HepG2 (cell line): ENCODE results near the gene MTA3. TPM values are rescaled to one million over a fixed set of nuclear protein-coding genes. Genes with fewer than 3 reads are reported as not detected.

ENCODE experiments used
- ATAC-seq: fragments of 200-7000 bp; cut with Tn5 transposase; 3 replicates; pipeline ENCODE4 v1.9.1; 2020; ENCODE audit warnings: mild to moderate bottlenecking, moderate library complexity
- BruUV-seq: library from RNA; stranded (reverse); fragments of 400-500 nt; replicated peaks from 2 replicates; lab custom pipeline; 2021; lab: Mats Ljungman, UMichigan
- CTCF ChIA-PET: fragments of 300-600 bp; formaldehyde crosslinking; extraction: SDS; loops from one replicate; lab custom pipeline; 2021; ENCODE audit warnings: low total read pairs, inconsistent platforms, low intra/inter-chr PET ratio; lab: Yijun Ruan, JAX
- POLR2A ChIA-PET: fragments of 350-600 bp; sonication (Branson Sonifier 250); formaldehyde crosslinking; loops from one replicate; lab custom pipeline; 2020; ENCODE audit warnings: antibody characterized with exemption, inconsistent platforms; lab: Yijun Ruan, JAX
- DNase-seq: peaks from one replicate; pipeline ENCODE4 v3.0.0-alpha.2; 2015; ENCODE audit warnings: low spot score
- FAIRE-seq: peaks from 3 replicates; lab custom pipeline; 2011; peaks lifted over from hg19 to GRCh38; lab: Jason Lieb, UNC
- H2AFZ ChIP-seq: one replicate; pipeline ENCODE4 v1.6.1; 2011; ENCODE audit warnings: low read length, inconsistent platforms
- H3K27ac ChIP-seq: fragments of 300-600 bp; 3 replicates; pipeline ENCODE4 v1.8.0; 2011; ENCODE audit warnings: mixed run types, mild to moderate bottlenecking, mixed read lengths, low read length, inconsistent platforms; ENCODE audit not compliant: insufficient read depth; ENCODE audit errors: extremely low read length
- H3K27me3 ChIP-seq, 2 experiments: fragments of 200-600 bp in 1 of 2; 2 replicates in 1 of 2; 3 replicates in 1 of 2; pipeline versions ENCODE4 v1.6.0 to v1.8.0; 2011; ENCODE audit warnings: low read length in 2 of 2, mild to moderate bottlenecking in 2 of 2, moderate library complexity in 2 of 2, inconsistent platforms in 1 of 2; ENCODE audit not compliant: insufficient read depth in 2 of 2, control insufficient read depth in 1 of 2
- H3K36me3 ChIP-seq, 2 experiments: fragments of 200-600 bp in 1 of 2; replicated peaks in 1 of 2; 2 replicates in 1 of 2; 3 replicates in 1 of 2; pipeline versions ENCODE4 v1.5.1 to v1.8.0; 2011; ENCODE audit warnings: low read length in 2 of 2, inconsistent platforms in 1 of 2; ENCODE audit not compliant: insufficient read depth in 2 of 2, control insufficient read depth in 1 of 2
- H3K4me1 ChIP-seq: 2 replicates; pipeline ENCODE4 v1.5.1; 2012; ENCODE audit warnings: low read length, inconsistent platforms; ENCODE audit not compliant: insufficient read depth
- H3K4me2 ChIP-seq: 2 replicates; pipeline ENCODE4 v1.6.0; 2011; ENCODE audit warnings: low read depth, low read length, inconsistent platforms
- H3K4me3 ChIP-seq, 3 experiments: fragments of 200-600 bp in 1 of 3; sonication (generic), shearing (Covaris generic) in 1 of 3; replicated peaks in 1 of 3; 2 replicates each; pipeline ENCODE4 v1.5.1; 2011 to 2016; ENCODE audit warnings: low read length in 3 of 3, inconsistent platforms in 2 of 3, low read depth in 2 of 3, mild to moderate bottlenecking in 2 of 3, control low read depth in 1 of 3, mixed read lengths in 1 of 3; ENCODE audit not compliant: insufficient read depth in 1 of 3
- H3K79me2 ChIP-seq: one replicate; pipeline ENCODE4 v1.6.1; 2011; ENCODE audit warnings: low read length, inconsistent platforms; ENCODE audit not compliant: insufficient read depth
- H3K9ac ChIP-seq: 2 replicates; pipeline ENCODE4 v1.6.0; 2011; ENCODE audit warnings: mild to moderate bottlenecking, low read depth, low read length, inconsistent platforms; ENCODE audit not compliant: insufficient read depth
- H3K9me3 ChIP-seq: 2 replicates; pipeline ENCODE4 v1.5.1; 2012; ENCODE audit warnings: mild to moderate bottlenecking, low read length
- H4K20me1 ChIP-seq: 2 replicates; pipeline ENCODE4 v1.6.0; 2011; ENCODE audit warnings: inconsistent platforms, mild to moderate bottlenecking, low read length, moderate library complexity; ENCODE audit not compliant: insufficient read depth
- ESRRA ChIP-seq: sonication (generic); formaldehyde crosslinking; IDR thresholded peaks from 2 replicates; pipeline ENCODE4 v1.5.1; 2020; ENCODE audit warnings: mild to moderate bottlenecking, low read depth, missing genetic modification reagents
- NKX3-1 ChIP-seq: sonication (generic); formaldehyde crosslinking; IDR thresholded peaks from 2 replicates; pipeline ENCODE4 v1.5.0; 2020; ENCODE audit warnings: missing genetic modification reagents
- SIN3A ChIP-seq: IDR thresholded peaks from 2 replicates; pipeline ENCODE4 v1.6.1; 2011; ENCODE audit warnings: low read depth, mild to moderate bottlenecking, control low read depth, low read length, borderline replicate concordance
- ZMYM3 ChIP-seq: sonication (generic); formaldehyde crosslinking; IDR thresholded peaks from 2 replicates; pipeline ENCODE4 v1.5.1; 2020; ENCODE audit warnings: mild to moderate bottlenecking, missing genetic modification reagents
- WGBS: methylation state at CpG from one replicate; pipeline ENCODE4 v1.1.6; 2017; ENCODE audit warnings: low lambda C conversion rate; 5-methylcytosine and 5-hydroxymethylcytosine counted together
- in situ Hi-C: cut with HindIII; loops from 2 replicates; pipeline ENCODE4 v1.10.0; 2017; ENCODE audit warnings: low pct_unique_long_range_greater_than_20kb; ENCODE audit not compliant: extremely low pct_ligation_motif_present
- intact Hi-C: fragments of 100-400 bp; cut with micrococcal nuclease; formaldehyde crosslinking; loops from one replicate; pipeline ENCODE4 v1.10.0; 2022; ENCODE audit not compliant: unreplicated experiment
- polyA plus RNA-seq, 8 experiments: library from polyadenylated mRNA; depleted of rRNA in 3 of 8; stranded (reverse) in 7 of 8; unstranded in 1 of 8; fragments of >200 nt; fragmentation: Illumina TruSeq in 4 of 8; extraction: Trizol in 4 of 8; gene quantifications; 2 replicates each; pipeline versions ENCODE4 v1.2.1 to v1.2.3, GENCODE V29; 2011 to 2016; ENCODE audit warnings: low read depth in 4 of 8, missing spikeins in 1 of 8, mixed read lengths in 1 of 8; ENCODE audit not compliant: insufficient read depth in 1 of 8
- total RNA-seq, 5 experiments: library from RNA; depleted of rRNA; stranded (reverse); fragments of >200 nt; fragmentation: Illumina TruSeq; extraction: Trizol; gene quantifications; 2 replicates each; pipeline ENCODE4 v1.2.3, GENCODE V29; 2016; ENCODE audit warnings: low read depth in 1 of 5
- TF ChIP-seq, protein P1 (sequence below): sonication (generic); formaldehyde crosslinking; IDR thresholded peaks from 2 replicates; pipeline ENCODE4 v1.5.1; 2020; ENCODE audit warnings: mild to moderate bottlenecking, missing genetic modification reagents, moderate library complexity
- TF ChIP-seq, protein P2 (sequence below): sonication (generic); formaldehyde crosslinking; IDR thresholded peaks from 2 replicates; pipeline ENCODE4 v1.4.0; 2020; ENCODE audit warnings: mild to moderate bottlenecking, missing genetic modification reagents
- TF ChIP-seq, protein P3 (sequence below): sonication (generic); formaldehyde crosslinking; IDR thresholded peaks from 2 replicates; pipeline ENCODE4 v1.8.1; 2023; ENCODE audit warnings: mild to moderate bottlenecking, inconsistent platforms, moderate library complexity, missing genetic modification reagents, borderline replicate concordance

Gene MTA3
- total and polyA plus RNA-seq, 2 of the 13 experiments (the other 11 are each of a cell fraction or from before 2014, with no cell fraction given) = 48.8 to 77.8 TPM

DNA sequence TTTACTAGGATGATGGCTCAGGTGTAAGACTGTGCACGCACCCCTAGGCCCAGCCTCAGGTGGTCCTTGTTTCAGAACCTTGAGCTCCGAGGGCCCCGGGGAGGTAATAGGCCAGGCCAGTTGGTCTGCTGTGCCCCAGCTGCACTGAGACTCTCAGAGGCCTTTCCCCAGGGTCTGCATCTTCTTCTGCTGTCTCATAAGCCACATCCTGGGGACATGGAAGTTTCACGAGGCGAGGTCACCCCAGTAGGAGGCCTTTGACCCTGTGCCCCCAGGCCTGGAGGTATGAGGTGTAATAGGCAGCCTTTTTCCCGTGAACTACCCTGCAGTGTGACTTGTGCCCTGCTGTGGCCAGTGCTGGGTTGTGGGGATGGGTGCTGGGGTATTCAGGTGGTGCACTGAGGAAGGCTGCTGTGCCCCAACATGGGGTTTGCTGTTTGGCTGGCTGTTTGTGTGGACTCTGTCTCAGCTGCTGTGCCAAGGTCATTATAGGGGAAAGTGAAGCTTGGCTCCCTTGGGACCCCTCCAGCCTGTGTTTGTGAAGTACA is 188.6 kb downstream of the MTA3 start (continued):
- TF ChIP-seq, protein P1, sequence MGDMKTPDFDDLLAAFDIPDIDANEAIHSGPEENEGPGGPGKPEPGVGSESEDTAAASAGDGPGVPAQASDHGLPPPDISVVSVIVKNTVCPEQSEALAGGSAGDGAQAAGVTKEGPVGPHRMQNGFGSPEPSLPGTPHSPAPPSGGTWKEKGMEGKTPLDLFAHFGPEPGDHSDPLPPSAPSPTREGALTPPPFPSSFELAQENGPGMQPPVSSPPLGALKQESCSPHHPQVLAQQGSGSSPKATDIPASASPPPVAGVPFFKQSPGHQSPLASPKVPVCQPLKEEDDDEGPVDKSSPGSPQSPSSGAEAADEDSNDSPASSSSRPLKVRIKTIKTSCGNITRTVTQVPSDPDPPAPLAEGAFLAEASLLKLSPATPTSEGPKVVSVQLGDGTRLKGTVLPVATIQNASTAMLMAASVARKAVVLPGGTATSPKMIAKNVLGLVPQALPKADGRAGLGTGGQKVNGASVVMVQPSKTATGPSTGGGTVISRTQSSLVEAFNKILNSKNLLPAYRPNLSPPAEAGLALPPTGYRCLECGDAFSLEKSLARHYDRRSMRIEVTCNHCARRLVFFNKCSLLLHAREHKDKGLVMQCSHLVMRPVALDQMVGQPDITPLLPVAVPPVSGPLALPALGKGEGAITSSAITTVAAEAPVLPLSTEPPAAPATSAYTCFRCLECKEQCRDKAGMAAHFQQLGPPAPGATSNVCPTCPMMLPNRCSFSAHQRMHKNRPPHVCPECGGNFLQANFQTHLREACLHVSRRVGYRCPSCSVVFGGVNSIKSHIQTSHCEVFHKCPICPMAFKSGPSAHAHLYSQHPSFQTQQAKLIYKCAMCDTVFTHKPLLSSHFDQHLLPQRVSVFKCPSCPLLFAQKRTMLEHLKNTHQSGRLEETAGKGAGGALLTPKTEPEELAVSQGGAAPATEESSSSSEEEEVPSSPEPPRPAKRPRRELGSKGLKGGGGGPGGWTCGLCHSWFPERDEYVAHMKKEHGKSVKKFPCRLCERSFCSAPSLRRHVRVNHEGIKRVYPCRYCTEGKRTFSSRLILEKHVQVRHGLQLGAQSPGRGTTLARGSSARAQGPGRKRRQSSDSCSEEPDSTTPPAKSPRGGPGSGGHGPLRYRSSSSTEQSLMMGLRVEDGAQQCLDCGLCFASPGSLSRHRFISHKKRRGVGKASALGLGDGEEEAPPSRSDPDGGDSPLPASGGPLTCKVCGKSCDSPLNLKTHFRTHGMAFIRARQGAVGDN = peak; percentile 38
- TF ChIP-seq ESRRA (0 out of 2 replicates have a peak, but pooled peaks have one; percentile 73), SIN3A (no peak), NKX3-1 (CRISPR knock-in tag) (no peak)

DNA sequence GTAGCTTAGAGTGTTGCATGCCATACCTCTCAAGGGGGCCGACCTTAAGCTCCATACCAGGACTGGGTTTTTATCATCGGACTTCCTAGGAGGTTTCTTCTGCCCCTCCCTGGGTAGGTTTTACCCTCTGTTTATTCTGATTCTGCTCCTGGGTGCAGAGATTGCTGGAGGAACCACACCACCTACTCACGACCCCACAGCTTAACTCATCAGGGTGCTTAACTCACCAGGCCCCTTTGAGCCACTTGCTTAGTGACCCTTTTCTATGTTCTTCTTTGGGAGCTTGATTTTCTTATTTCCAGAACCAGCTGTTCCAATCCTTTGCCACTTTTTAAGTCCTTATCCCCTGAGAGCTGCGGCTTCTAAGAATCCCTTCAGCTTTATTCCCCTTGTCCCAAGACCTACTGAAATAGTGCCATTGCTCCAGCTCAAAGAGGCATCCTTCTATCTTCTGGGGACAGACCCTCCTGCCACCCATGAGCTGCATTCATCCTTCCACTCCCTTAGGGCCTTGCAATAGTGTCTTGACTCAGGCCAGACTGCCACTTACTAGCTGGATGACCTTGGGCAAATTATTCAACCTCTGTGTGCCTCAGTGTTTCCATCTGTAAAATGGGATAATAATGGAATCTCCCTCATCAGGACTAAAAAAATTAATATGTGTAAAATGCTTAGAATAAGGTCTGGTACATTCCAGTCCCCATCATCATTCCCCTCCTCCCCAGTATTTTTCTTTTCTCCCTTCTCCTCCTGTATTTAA is 189.7 kb downstream of the MTA3 start:
- Histone ChIP-seq H3K9me3 (no peaks in the 10 kb centered on the region), H4K20me1 (no peaks in the 10 kb centered on the region), H3K4me1 (peaks cover 16% of the 10 kb centered on the region), H3K9ac (no peak overlapping the region), H3K4me2 (no peak overlapping the region), H2AFZ (no peak overlapping the region), H3K4me3 (no peak overlapping the region), H3K79me2 (no peaks in the 10 kb centered on the region), H3K27ac (no peak overlapping the region), H3K36me3 (no peaks in the 10 kb centered on the region; a peak in 1 of 5 replicates), H3K27me3 (no peaks in the 10 kb centered on the region)
- ChIA-PET CTCF (no interaction called here), POLR2A (interaction anchor here (1.0 to 1.1 kb wide), 2 partner anchors 34 to 53 kb away, joined by 3 to 4 read pairs; partner anchors contain the start of gene HAAO)
- BruUV-seq = no TSS peak
- no peak for ATAC-seq
- in situ Hi-C loops (no loop called here), intact Hi-C loops (no loop called here)
- WGBS = 87% methylated on average over 4 of the region's 4 CpGs
- no peak for FAIRE-seq
- no peak for DNase-seq
- TF ChIP-seq, protein P2, sequence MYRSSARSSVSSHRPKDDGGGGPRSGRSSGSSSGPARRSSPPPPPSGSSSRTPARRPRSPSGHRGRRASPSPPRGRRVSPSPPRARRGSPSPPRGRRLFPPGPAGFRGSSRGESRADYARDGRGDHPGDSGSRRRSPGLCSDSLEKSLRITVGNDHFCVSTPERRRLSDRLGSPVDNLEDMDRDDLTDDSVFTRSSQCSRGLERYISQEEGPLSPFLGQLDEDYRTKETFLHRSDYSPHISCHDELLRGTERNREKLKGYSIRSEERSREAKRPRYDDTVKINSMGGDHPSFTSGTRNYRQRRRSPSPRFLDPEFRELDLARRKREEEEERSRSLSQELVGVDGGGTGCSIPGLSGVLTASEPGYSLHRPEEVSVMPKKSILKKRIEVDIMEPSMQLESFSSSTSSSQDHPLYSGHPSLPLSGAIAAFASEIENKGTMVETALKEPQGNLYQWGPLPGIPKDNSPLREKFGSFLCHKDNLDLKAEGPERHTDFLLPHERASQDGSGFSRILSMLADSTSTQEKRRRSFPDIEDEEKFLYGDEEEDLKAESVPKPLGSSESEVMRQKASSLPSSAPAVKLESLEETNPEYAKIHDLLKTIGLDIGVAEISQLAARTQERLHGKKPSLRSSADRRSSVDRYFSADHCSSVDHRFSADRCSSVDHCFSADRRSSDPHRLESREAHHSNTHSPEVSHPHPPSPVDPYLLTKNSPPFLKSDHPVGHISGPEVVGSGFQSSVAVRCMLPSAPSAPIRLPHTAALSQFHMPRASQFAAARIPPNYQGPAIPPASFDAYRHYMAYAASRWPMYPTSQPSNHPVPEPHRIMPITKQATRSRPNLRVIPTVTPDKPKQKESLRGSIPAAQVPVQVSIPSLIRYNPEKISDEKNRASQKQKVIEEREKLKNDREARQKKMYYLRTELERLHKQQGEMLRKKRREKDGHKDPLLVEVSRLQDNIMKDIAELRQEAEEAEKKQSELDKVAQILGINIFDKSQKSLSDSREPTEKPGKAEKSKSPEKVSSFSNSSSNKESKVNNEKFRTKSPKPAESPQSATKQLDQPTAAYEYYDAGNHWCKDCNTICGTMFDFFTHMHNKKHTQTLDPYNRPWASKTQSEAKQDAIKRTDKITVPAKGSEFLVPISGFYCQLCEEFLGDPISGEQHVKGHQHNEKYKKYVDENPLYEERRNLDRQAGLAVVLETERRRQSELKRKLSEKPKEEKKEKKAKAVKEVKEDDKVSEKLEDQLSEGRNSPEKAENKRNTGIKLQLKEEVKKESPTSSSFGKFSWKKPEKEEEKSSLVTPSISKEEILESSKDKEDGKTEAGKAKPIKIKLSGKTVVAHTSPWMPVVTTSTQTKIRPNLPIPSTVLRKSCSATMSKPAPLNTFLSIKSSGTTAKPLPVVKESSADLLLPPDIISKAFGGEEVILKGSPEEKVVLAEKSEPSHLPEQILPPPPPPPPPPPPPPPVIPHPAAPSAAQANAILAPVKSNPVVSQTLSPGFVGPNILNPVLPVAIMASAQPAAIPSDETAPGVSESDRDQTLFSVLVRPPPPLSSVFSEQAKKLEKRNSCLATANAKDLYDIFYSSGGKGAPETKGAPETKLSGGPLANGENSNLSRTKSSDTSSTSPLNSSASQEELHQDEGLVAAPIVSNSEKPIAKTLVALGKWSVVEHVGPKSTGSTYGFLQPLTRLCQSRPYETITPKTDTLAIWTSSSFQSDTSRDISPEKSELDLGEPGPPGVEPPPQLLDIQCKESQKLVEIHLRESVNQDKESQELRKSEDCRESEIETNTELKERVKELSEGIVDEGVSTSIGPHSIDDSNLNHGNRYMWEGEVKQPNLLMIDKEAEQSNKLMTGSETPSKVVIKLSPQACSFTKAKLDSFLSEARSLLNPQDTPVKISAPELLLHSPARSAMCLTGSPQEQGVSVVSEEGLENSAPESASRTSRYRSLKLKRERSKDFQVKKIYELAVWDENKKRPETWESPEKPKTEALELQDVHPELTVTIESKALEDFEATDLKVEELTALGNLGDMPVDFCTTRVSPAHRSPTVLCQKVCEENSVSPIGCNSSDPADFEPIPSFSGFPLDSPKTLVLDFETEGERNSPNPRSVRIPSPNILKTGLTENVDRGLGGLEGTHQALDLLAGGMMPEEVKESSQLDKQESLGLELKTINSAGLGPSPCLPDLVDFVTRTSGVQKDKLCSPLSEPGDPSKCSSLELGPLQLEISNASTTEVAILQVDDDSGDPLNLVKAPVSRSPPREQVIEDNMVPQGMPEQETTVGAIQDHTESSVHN (CRISPR knock-in tag) = no peak
- 0 out of 2 replicates have a peak, but pooled peaks have one; percentile 37 for TF ChIP-seq ZMYM3 (CRISPR knock-in tag)
- TF ChIP-seq, protein P3, sequence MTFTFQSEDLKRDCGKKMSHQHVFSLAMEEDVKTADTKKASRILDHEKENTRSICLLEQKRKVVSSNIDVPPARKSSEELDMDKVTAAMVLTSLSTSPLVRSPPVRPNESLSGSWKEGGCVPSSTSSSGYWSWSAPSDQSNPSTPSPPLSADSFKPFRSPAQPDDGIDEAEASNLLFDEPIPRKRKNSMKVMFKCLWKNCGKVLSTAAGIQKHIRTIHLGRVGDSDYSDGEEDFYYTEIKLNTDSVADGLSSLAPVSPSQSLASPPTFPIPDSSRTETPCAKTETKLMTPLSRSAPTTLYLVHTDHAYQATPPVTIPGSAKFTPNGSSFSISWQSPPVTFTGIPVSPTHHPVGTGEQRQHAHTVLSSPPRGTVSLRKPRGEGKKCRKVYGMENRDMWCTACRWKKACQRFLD (CRISPR knock-in tag) = no peak
